RKO (cell line): ENCODE results near the gene CEP192.
A peak's percentile ranks its signal among the peaks of the same experiment; 100 is the strongest.
"Not testable (repeated sequence)": the region's sequence is repeated elsewhere in the genome, so short reads cannot be mapped to it uniquely, and the experiment has no call there.

Experiments used
- DNase-seq: peaks from one replicate; pipeline ENCODE4 v3.0.0-alpha.2; 2016; ENCODE audit warnings: low spot score

The CEP192 gene

DNA sequence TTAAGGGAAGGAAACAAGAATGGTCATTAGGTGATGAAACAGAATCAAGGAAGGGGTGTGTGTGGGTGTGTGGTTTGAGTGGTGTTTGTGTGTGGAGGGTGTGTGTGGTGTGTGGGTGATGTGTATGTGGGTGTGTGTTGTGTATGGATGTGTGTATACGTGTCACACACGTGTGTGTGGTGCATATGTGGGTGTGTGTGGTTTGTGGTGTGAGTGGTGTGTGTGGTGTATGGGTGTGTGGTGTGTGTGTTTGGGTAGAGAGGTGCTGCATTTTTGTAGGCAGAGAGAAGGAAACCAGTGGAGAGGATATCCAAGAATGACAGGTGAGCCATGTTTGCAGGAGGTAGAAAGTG is 1.1 kb upstream of the CEP192 start:
- DNase-seq: no peak

DNA sequence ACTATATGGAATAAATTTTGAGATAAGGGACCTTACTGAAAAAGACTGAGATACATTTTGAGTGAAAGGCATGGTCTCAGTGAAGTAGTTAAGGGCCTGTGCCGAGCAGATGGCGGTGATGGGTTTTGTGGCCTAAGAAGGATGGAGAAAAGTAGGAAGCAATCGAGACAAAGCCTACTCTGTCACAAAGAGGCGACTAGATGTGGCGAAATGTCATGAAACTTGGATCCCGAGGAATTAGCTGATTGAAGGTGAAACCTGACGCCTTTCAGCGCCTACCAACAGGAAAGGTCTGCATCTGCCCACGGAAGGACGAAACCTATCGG is 558 bp upstream of the CEP192 start:
- no peak for DNase-seq

DNA sequence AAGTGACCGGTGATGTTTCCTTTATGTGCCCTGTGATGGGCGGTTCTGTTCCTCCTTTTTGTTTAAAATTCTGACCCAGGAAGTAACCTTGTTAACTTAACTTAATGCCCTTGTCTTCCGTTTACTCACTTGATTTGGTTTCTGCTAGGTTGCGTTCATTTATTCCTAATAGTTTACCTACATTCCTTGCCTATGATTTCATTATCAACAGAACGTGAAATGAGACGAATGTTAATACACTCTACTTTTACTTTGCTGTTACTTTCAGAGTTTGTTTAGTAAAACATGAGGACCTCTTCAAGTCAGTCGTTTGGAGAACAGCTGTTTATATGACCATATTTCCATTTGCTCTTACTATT is 638 bp downstream of the CEP192 start:
- DNase-seq: no peak

DNA sequence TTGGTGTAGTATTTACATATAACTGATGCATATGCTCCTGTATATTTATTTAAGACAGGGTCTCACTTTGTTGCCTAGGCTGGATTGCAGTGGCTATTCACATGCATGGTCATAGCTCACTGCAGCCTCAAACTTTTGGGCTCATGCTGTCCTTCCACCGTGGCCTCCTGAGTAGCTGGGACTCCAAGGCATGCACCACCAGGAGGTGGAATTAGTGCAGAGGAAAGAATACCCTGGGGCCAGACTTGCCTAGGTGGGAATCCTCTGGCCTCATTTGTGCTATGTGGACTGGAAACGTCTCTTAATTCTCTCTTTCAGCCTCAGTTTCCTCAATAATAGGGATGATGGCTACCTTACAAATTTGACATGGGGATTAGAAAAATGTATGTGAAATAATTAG is 2.3 kb downstream of the CEP192 start:
- no peak for DNase-seq

DNA sequence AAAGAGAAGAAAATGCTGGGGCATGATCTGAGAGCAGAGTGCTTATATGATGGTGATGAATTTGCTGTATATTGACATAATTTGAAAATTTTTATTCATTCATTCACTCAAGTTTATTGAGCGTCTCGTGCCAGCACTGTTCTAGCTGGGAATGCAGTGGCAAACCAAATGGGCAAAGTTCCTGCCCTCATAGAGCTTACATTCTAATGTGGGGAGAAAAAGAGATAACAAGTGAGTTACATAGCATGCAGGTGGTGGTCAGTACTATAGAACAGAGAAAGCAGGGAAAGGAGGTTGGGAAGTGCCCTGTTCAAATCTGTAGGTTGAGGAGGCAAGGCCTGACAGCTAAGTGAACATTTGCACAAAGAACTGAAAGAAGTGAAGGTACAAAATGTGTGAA is 4.3 kb downstream of the CEP192 start:
- DNase-seq: no peak

DNA sequence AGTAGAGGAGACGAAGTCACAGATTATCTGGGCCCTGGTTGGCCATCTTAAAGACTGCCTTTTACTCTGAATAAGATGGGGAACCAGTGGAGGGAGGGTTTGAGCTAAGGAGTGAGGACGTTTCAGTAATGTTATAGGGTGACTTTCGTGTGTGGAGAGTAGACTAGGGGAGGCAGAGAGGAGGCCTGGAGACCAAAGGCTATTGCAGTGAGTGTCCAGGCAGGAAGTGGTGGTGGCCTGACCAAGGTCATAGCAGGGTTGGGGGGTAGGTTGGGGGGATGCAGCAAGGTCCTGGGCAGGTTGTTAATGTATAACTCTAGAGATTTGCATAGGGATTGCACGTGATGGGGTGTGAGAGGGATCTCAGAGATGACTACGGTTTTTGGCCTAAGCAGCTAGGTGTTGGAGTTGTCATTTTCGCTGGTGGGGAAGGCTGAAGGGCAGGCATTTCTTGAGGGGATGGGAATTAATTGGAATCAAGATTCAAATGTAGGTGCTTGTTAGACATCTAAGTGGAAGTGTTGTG is 4.9 kb downstream of the CEP192 start:
- DNase-seq: no peak

DNA sequence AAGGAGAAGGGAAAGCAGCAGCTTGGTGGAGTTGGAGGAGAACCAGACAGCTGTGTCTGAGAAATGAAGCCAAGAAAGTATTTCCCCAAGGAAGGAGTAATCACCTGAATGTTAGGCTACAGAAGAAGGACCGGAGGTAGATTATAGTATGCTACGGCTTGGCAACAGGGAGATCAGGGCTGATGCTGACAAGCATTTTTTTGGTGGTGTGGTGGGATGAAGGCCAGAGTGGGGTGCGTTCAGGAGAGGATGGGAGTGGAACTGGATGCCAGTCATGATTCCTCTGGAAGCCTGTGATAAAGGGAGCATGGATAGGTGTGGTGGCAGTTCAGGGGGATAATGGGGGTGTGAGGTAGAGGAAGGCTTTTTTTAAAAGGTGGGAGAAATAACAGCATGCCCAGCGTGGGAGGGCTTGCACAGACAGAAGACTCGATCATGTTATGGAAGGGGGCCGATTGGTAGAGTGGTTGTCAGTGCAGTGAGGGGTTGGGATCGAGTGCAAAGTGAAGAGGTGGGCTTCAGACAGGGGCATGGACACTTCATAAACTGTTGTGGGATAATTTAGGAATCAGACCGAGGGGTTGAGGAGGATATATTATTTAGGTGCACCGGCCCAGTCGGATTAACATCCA is 5.6 kb downstream of the CEP192 start:
- no peak for DNase-seq

DNA sequence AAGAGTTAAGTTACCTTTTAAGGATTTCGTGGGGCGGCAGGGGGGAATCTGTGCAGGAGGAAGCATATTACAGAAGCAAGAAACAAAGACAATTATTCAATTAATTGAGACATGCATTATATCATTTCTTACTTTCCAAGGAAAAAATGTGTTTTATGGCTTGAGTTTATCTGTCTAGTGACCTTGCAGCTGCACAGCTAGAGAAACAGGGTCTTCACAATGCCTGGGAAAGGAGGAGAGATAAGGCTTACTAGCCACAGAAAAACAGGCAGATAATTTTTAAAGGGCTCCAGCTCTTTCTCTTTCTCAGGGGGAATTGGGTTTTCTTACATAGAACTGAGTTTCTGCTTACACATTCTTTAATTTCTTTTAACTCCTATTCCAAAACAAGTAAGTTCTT is 6.2 kb downstream of the CEP192 start:
- DNase-seq: not testable (repeated sequence)

DNA sequence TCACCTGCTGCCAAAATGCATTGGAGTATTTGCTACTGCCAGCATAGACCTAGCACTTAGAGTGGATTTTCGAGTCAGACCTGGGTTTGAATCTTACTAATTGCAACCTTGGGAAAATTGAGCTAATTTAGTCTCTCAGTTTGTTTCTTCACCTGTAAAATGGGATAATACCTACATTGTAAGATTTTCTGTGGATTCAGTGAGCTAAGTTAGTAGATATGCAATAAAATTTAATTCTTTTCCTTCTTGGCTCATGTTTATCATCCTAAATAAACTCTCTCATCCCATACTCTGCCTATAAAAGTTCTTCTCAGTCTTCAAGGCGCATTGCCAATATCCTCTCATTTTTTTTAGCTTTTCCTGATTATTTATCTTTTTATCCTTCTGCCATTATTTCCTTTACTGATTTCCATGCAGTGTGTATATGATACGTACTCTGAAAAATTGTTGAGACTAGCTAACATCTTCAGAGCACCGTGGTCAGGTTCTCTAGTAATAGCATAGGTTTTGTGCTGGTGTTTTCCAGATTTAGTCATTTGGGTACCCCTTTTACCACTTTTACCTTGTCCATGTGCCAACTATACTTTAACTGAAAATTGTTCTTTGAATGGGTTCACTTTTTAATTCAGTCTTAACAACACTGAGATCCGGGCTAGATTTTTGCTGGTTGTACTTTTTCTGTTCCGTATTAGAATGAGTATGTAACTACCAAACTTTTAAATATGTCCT is 7.3 kb downstream of the CEP192 start:
- DNase-seq: no peak

DNA sequence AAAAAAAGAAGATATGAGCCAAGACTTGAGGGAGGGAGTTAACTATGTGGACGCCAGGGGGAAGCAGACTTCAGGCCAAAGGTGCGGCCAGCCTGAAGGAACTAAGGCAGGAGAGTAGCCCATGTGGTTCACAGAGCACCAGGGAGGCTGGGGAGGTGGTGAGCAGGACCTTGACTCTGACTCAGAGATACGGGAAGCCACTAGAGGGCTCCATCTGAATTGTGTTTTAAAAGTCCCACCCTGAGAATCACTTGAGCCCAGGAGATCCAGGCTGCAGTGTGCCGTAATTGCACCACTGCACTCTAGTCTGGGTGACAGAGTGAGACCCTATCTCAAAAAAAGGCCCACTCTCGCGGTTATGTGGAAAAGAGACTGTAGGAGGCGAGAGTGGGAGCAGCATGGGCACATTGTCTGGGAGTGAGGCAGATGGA is 12.3 kb downstream of the CEP192 start:
- DNase-seq: peak; percentile 43

DNA sequence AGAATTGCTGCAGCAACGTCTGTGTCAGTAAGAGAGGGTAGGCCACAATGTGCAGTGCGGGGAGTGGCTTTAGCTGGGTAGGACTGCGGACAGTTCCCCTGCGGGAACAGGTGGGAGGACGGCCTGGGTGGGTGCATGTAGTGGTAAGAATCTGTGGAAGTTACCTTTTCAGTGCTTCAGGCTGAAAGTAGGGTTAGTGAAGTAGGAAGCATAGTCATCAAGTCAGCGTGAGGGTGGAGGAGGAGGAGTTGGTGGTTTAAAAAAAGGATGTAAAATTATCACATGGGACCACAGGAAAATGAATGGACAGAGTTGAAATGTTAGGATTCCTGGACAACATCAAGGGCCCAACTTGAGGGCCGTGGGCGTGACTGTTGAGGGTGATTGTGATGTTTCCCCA is 13.2 kb downstream of the CEP192 start:
- DNase-seq: no peak

DNA sequence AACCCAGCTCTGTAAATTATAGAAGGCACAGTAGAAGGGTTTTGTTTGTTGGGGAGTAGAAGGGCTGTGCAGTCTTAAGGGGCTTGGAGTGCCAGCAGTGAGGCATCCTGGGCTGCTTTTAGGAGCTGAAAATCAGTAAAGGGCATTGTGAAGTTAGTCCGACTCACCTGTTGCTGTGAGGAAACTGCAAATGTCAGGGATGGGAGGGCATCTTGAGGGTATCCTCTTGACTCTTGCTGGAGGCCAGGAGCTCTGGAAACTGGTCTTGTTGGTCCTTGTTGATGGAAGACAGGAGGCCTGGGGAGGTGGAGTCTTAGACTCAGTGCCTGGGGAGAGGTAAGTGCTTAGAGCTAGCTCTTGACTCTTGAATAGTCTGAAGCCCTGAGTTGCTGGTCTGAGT is 14.1 kb downstream of the CEP192 start:
- DNase-seq: no peak

DNA sequence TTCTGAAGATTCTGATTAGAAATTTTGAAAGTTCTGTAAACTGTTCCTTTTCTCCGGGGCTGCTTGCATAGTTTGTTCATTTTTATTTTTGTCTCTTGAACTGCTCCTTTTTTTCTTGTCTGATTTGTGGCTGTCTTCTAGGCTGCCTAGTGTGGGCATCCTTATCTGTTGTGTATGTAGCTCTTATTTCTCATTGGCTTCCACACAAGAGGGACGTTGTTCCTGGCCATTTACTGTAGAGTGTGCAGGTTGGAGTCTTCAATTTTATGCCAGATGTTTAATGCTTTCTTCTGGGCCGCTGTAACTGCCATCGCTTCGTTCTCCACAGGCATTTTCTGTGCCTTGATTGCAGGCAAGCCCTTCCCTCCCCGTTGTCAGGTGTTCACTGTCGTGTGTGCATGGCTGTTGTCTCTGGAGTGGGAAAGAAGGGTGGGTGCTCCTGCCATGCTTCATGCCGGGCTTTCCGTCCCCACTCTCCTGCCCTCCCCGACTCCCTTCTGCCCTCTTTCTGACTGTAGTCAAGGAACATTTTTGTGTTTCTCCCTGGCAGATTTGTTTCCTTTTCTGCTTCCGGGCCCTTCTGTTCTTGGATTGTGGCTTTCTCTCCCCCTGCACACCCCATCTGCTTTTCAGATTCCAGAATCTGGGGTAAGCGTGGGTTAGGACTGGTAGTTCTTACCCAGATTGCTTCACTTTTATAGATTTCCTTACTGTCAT is 15.5 kb downstream of the CEP192 start:
- DNase-seq: no peak

DNA sequence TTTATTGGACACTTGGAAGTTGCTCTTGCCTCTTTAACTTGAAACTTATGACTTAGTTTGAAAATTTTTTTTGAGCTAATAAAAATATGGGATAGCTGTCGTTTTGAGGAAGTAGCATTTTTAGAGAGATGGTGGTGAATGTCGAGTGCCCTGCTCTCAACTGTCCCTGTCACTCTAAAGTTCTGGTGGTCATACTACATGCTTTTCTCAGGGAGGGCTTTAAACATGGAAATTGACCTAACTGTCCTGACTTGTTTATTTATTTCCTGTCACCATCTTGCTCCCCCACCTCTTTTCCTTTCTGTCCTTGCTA is 16.0 kb downstream of the CEP192 start:
- no peak for DNase-seq

DNA sequence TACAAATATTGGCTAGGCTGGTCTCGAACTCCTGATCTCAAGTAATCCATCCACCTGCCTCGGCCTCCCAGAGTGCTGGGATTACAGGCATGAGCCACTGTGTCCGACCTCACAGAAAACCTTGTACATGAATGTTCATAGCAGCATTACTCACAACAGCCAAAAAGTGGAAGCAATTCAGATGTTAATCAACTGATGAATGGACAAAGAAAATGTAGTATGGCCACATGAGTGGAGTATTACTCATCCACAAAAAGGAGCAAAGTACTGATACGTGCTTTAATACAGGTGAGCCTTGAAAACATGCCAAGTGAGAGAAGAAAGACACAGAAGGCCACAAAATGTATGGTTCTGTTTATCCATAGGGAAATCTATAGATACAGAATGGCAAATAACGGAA is 20.6 kb downstream of the CEP192 start:
- no peak for DNase-seq

DNA sequence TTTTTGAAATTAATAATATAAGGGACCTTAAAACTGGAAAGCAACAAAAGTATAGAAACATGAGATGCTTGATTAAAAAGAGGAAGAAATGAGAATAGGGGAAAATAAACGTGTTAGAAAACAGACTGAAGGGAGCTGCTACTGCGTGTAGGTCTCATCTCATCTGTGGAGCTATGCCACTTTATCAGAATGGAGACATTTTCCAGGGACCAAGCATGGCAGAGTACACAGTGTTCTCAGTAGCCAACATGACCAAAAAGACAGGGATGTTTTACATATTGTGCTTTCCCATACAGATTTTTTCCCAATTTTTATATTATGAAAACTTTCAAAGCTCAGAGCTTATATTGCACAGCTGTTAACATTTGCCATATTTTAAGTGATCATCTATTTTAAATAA is 23.1 kb downstream of the CEP192 start:
- no peak for DNase-seq

DNA sequence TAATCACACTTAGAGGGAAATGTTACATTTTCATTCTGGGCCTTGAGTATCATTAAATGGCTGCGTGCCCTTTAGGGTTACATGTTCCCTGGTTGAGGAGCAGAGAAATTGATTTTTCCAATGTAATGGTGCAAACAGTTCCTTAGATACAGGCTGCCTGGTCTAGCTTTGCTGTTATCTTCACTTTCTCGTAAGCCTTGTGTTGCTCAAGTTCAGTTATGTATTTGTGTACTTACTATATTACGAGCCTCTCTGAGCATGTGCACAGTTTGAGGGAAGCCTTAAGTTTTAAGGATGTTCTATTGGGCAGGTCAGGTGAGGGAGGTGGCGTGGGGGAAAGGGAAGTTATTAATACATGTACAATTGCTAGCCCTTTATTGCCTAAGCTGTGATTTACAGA is 23.7 kb downstream of the CEP192 start:
- no peak for DNase-seq

DNA sequence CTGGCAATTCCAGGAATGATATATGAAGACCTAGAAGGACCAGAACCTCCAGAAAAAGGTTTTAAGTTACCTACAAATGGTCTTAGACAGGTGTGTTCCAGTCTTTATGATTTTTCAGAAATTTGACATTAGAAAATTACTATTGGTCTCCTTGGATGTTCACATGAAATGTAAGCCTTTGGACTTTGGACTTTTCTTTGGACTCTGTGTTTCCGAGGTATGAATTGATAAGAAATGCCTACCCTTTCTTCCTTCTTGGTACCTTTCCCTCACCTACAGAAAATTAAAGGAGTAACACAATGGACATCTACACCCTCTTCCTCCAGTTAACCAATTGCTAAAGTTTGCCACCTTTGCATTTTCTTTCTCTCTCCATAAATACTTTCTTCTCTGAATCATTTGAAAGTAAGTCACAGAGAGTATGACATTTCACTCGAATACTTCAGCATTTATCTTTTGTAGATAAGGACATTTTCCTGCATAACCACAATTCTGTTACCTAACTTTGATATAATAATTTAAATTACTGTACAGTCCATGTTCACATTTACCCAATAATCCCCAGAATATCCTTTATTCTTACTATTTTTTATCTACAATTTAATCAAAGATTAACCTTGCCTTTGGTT is 26.2 kb downstream of the CEP192 start:
- no peak for DNase-seq

DNA sequence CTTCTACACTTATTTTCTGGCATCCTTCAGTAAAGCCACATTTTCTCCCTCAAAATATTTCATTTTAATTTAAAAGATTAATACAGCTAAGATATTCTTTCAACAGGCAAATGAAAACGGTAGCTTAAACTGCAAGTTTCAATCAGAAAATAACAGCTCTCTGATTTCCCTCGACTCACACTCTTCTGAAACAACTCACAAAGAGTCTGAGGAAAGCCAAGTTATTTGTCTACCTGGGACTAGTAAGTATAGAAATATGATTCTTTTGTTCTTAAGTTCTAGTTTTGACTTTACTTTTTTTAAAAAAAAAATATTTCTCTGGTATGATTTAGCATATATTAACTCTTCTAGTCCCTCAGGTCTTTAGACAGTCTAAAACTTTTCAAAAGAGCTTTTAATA is 27.2 kb downstream of the CEP192 start:
- DNase-seq: no peak

DNA sequence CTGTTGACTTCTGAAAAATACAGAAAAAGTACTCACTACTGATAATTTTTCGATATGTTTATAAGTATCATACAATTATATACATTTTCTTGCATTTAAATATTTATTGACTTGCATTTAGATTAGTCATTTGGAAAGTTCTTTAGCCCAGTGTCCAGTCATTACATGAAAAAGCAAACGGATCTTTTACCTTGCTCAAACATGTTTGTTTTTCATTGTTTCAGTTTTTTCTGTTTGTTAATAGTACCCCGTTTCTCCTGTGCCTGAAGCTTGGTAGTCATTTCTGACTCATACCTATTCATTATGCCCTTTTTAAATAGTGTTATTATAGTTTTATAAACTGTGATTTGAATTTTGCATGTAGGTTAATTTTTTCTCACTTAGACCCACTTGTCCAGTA is 28.1 kb downstream of the CEP192 start:
- DNase-seq: no peak

DNA sequence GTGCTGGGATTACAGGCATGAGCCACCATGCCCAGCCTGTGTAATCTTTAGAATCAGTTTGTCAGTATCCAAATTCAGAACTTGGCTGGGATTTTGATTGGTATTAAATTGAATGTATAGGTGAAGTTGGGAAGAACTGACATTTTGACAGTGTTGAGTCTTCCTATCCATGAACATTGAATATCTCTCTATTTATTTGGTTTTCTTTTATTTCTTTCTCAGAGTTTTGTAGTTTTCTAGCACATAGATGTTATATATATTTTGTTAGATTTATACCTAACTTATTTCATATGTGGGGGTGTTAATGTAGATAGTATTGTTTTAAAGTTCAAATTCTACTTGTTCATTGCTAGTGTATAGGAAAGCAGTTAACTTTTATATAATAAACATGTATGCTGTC is 31.5 kb downstream of the CEP192 start:
- no peak for DNase-seq

DNA sequence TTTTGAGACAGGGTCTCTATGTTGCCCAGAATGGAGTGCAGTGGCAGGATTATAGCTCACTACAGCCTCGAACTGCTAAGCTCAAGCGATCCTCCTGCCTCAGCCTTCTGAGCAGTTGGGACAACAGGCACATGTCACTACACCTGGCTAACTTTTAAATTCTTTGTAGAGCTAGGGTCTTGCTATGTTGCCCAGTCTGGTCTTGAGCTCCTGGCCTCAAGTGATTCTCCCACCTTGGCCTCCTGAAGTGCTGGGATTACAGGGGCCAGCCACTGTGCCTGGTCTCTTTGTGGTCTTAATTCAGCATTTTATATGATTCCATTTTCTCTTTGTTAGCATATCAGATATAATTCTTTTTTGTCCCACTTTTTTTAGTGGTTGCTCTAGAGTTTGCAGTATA is 34.1 kb downstream of the CEP192 start:
- DNase-seq: no peak

DNA sequence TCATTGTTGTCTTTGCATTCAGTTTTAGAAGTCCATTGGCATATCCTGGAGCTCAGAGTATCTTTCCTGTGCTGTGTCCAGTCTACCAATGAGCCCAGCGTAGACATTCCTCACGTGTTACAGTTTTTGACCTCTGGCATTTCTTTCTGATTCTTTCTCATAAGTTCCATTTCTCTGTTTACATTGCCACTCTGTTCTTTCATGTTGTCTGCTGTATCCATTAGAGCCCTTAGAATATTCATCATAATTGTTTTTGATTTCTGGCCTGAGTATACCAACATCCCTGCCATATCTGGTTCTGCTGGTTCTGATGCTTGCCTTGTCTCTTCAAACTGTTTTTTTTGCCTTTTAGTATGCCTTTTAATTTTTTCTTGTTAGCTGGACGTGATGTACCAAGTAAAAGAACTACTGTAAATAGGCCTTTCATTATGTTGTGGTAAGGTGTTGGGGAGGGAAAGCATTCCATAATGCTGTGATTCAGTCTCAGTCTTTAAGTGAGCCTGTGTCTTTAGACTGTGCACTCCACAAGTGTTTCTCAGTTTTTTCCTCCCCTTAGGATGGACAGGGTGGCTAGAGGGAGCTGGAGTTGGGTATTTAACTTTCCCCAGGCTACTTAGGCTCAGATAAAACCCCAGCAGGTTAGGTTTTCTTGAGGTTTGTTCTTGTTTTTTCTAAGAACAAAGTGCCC is 35.6 kb downstream of the CEP192 start:
- DNase-seq: no peak
